HEK293 (cell line): Measurements from ENCODE around the gene CDRT4.

Experiments
- CTCF ChIA-PET: fragments of 350-600 bp; formaldehyde crosslinking; extraction: SDS; loops from one replicate; lab custom pipeline; 2021; ENCODE audit warnings: antibody characterized with exemption; lab: Yijun Ruan, JAX
- POLR2A ChIA-PET: fragments of 300-600 bp; formaldehyde crosslinking; extraction: SDS; loops from one replicate; lab custom pipeline; 2020; ENCODE audit warnings: antibody characterized with exemption, inconsistent platforms; lab: Yijun Ruan, JAX
- H3K27ac ChIP-seq: fragments of 200-500 bp; sonication (Bioruptor generic); 2 replicates; pipeline ENCODE4 v1.5.1; 2014; ENCODE audit warnings: low read depth, low read length, control low read depth, inconsistent platforms; ENCODE audit errors: extremely low read depth
- H3K36me3 ChIP-seq, 2 experiments: fragments of 200-500 bp in 1 of 2; sonication (Bioruptor generic) in 1 of 2; 1 replicate in 1 of 2; 2 replicates in 1 of 2; pipeline ENCODE4 v1.5.1; 2014 to 2017; ENCODE audit warnings: inconsistent platforms in 2 of 2, low read length in 2 of 2; ENCODE audit not compliant: control insufficient read depth in 2 of 2, insufficient read depth in 1 of 2
- H3K4me1 ChIP-seq: fragments of 200-500 bp; sonication (Bioruptor generic); 2 replicates; pipeline ENCODE4 v1.5.1; 2014; ENCODE audit warnings: mild to moderate bottlenecking, low read length, inconsistent platforms; ENCODE audit not compliant: control insufficient read depth, insufficient read depth
- H3K4me3 ChIP-seq: 2 replicates; pipeline ENCODE4 v1.5.1; 2011; ENCODE audit warnings: low read depth, mild to moderate bottlenecking, control low read depth, low read length, moderate library complexity
- H3K9me3 ChIP-seq: fragments of 200-500 bp; sonication (Bioruptor generic); 2 replicates; pipeline ENCODE4 v1.5.1; 2014; ENCODE audit warnings: low read depth, low read length, inconsistent platforms; ENCODE audit not compliant: control insufficient read depth, insufficient read depth
- HOXC10 ChIP-seq: sonication (generic); formaldehyde crosslinking; IDR thresholded peaks from 2 replicates; pipeline ENCODE4 v1.8.1; 2023; ENCODE audit warnings: mild to moderate bottlenecking, missing genetic modification reagents
- MYNN ChIP-seq: fragments of 450-650 bp; formaldehyde crosslinking; IDR thresholded peaks from 2 replicates; pipeline ENCODE4 v1.5.1; 2016; ENCODE audit warnings: missing biosample characterization, missing genetic modification characterization, borderline replicate concordance
- ZBTB48 ChIP-seq: fragments of 450-650 bp; formaldehyde crosslinking; IDR thresholded peaks from 2 replicates; pipeline ENCODE4 v1.5.1; 2016; ENCODE audit warnings: missing biosample characterization, missing genetic modification characterization
- ZNF114 ChIP-seq: fragments of 450-650 bp; formaldehyde crosslinking; IDR thresholded peaks from 2 replicates; pipeline ENCODE4 v1.5.0; 2017; ENCODE audit warnings: missing biosample characterization, missing genetic modification characterization
- ZNF138 ChIP-seq: fragments of 450-650 bp; formaldehyde crosslinking; IDR thresholded peaks from 2 replicates; pipeline ENCODE4 v1.5.1; 2016; ENCODE audit warnings: missing biosample characterization, missing genetic modification characterization, borderline replicate concordance
- ZNF157 ChIP-seq: fragments of 450-650 bp; formaldehyde crosslinking; IDR thresholded peaks from 2 replicates; pipeline ENCODE4 v1.5.1; 2016; ENCODE audit warnings: missing biosample characterization, missing genetic modification characterization
- ZNF211 ChIP-seq: fragments of 450-650 bp; formaldehyde crosslinking; IDR thresholded peaks from 2 replicates; pipeline ENCODE4 v1.5.1; 2016; ENCODE audit warnings: low read depth, missing biosample characterization, missing genetic modification characterization
- ZNF335 ChIP-seq: fragments of 450-650 bp; formaldehyde crosslinking; conservative IDR thresholded peaks from 2 replicates; pipeline ENCODE4 v1.5.1; 2016; ENCODE audit warnings: missing biosample characterization, missing genetic modification characterization
- ZNF404 ChIP-seq: fragments of 450-650 bp; formaldehyde crosslinking; IDR thresholded peaks from 2 replicates; pipeline ENCODE4 v1.5.1; 2017; ENCODE audit warnings: missing biosample characterization, missing genetic modification characterization
- ZSCAN23 ChIP-seq: fragments of 450-650 bp; formaldehyde crosslinking; IDR thresholded peaks from 2 replicates; pipeline ENCODE4 v1.5.1; 2016; ENCODE audit warnings: missing biosample characterization, missing genetic modification characterization
- TF ChIP-seq, protein P1 (sequence below): fragments of 450-650 bp; formaldehyde crosslinking; IDR thresholded peaks from 2 replicates; pipeline ENCODE4 v1.5.1; 2016; ENCODE audit warnings: missing biosample characterization, missing genetic modification characterization
- TF ChIP-seq, protein P2 (sequence below): fragments of 450-650 bp; formaldehyde crosslinking; IDR thresholded peaks from 2 replicates; pipeline ENCODE4 v1.5.1; 2017; ENCODE audit warnings: missing biosample characterization, missing genetic modification characterization
- TF ChIP-seq, protein P3 (sequence below): fragments of 450-650 bp; formaldehyde crosslinking; IDR thresholded peaks from 2 replicates; pipeline ENCODE4 v1.5.1; 2016; ENCODE audit warnings: missing biosample characterization, missing genetic modification characterization, borderline replicate concordance

CDRT4 gene

DNA sequence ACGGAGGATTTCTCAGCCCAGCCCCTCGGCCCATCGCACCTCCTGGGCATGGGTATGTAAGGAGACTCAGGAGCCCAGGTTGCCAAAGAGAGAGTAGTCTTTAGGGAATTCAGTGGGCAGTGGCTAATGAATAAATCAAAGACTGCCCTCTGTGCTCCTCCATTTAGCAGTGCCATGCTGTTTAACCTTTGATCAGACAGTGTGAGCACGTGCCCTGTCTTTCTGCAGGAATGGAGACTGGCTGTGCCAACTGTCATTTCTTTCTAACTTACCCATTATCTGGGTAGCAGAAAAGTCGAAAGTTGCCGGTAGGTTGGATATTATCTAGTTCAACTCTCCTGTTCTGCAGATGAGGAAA, 62.4 kb downstream of the CDRT4 start:
- H3K36me3 ChIP-seq: no peaks in the 10 kb centered on the region
- no peak overlapping the region for H3K27ac ChIP-seq
- ChIA-PET POLR2A (no interaction called here), CTCF (no interaction called here)
- no peaks in the 10 kb centered on the region for H3K4me1 ChIP-seq
- H3K4me3 ChIP-seq: no peak overlapping the region
- no peaks in the 10 kb centered on the region for H3K9me3 ChIP-seq
- TF ChIP-seq, protein P1, sequence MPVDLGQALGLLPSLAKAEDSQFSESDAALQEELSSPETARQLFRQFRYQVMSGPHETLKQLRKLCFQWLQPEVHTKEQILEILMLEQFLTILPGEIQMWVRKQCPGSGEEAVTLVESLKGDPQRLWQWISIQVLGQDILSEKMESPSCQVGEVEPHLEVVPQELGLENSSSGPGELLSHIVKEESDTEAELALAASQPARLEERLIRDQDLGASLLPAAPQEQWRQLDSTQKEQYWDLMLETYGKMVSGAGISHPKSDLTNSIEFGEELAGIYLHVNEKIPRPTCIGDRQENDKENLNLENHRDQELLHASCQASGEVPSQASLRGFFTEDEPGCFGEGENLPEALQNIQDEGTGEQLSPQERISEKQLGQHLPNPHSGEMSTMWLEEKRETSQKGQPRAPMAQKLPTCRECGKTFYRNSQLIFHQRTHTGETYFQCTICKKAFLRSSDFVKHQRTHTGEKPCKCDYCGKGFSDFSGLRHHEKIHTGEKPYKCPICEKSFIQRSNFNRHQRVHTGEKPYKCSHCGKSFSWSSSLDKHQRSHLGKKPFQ (tag by site-specific recombination): no peak
- no peak for TF ChIP-seq ZNF335 (tag by site-specific recombination)
- TF ChIP-seq, protein P2, sequence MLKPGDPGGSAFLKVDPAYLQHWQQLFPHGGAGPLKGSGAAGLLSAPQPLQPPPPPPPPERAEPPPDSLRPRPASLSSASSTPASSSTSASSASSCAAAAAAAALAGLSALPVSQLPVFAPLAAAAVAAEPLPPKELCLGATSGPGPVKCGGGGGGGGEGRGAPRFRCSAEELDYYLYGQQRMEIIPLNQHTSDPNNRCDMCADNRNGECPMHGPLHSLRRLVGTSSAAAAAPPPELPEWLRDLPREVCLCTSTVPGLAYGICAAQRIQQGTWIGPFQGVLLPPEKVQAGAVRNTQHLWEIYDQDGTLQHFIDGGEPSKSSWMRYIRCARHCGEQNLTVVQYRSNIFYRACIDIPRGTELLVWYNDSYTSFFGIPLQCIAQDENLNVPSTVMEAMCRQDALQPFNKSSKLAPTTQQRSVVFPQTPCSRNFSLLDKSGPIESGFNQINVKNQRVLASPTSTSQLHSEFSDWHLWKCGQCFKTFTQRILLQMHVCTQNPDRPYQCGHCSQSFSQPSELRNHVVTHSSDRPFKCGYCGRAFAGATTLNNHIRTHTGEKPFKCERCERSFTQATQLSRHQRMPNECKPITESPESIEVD: no peak
- TF ChIP-seq ZNF138 (tag by site-specific recombination): no peak
- TF ChIP-seq ZNF404 (tag by site-specific recombination): no peak
- no peak for TF ChIP-seq ZNF114
- TF ChIP-seq ZBTB48: no peak

DNA sequence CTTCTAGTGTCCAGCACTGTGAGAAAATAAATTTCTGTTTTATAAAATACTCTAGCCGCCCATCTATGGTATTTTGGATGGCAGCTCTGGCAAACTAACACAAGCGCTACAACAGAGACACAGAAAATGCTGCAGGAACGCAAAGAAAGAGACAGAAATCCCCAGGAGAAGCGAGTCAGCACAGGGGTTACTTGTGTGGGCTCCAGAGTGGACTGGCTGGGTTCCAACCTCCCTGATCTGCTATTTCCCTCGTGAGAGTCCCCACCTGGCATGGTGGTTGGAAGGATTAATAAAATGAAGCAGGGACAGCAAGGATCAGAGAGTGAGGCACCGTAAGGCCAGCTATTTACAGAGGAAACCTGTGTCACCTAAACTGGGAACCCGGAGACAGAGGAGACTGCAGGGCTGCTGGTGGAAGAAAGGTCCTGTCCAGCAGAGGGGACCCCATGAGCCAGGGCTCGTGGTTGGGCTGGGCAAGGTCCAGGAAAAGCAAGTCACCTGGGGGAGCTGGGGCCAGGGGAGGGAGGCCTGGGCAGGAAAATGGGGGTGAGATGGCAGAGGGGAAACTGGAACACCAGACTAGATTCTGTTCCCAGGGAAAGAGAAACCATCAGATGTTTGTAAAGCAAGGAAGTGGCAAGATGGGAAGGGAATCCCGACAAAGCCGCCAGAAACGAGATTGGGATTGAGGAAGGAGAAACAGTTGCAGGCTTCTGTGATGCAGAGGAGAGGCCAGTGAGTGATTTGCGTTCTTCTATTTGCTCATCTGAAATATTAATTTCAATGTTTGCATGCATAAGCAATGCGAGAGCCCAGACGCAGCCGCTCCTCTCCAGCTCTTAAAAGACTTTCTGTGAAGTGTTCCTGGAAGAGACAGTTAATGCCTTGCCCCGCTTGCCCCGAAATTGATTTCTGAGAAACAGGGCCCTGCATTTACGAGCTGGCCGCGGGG, 63.0 kb downstream of the CDRT4 start:
- POLR2A ChIA-PET: no interaction called here
- Histone ChIP-seq H3K4me1 (no peaks in the 10 kb centered on the region), H3K4me3 (no peak overlapping the region), H3K9me3 (no peaks in the 10 kb centered on the region), H3K27ac (no peak overlapping the region), H3K36me3 (no peaks in the 10 kb centered on the region)
- CTCF ChIA-PET: no interaction called here
- no peak for TF ChIP-seq ZSCAN23 (tag by site-specific recombination)
- no peak for TF ChIP-seq ZNF211
- TF ChIP-seq HOXC10 (CRISPR knock-in tag): no peak

DNA sequence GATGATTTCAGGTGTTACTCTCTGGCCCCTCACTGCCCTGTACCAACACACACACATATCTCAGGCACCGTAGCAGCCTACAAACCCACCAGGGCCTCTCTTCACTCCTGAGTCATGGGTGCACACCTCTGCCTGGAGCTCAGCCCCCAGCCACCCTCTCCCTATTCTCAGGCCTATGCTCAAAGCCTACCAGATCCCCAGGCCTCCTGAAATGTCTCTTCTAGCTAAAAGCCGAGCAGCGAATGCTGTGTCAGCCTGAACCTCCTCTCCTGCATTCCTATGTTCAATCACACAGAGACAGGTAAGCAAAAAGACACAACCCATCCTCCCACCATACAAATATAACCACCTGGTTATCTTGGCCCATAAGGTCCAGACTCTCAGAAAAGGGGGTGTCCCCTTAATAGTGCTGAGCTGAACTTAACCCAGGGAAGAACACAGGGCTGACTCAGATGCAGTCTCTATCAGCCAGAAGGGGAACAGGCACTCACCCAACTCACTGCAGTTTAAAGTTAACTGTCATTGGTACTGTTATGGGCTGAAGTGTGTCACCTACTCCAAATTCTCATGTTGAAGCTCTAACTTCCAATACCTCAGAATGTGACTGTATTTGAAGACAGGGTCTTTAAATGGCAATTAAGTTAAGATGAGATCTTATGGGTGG, 64.0 kb downstream of the CDRT4 start:
- H3K9me3 ChIP-seq: no peaks in the 10 kb centered on the region
- TF ChIP-seq ZNF157 (tag by site-specific recombination) (no peak), MYNN (no peak)
- TF ChIP-seq, protein P3, sequence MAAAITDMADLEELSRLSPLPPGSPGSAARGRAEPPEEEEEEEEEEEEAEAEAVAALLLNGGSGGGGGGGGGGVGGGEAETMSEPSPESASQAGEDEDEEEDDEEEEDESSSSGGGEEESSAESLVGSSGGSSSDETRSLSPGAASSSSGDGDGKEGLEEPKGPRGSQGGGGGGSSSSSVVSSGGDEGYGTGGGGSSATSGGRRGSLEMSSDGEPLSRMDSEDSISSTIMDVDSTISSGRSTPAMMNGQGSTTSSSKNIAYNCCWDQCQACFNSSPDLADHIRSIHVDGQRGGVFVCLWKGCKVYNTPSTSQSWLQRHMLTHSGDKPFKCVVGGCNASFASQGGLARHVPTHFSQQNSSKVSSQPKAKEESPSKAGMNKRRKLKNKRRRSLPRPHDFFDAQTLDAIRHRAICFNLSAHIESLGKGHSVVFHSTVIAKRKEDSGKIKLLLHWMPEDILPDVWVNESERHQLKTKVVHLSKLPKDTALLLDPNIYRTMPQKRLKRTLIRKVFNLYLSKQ (tag by site-specific recombination): no peak
- TF ChIP-seq, all 188 proteins: peak for 0
- H3K27ac ChIP-seq: no peak overlapping the region
- CTCF ChIA-PET: interaction anchor here (0.6 to 2.1 kb wide), 2 partner anchors 11 to 18 kb away, joined by 3 to 4 read pairs; no protein-coding TSS in a partner anchor
- no peaks in the 10 kb centered on the region for H3K36me3 ChIP-seq
- no peaks in the 10 kb centered on the region for H3K4me1 ChIP-seq
- H3K4me3 ChIP-seq: no peak overlapping the region
- POLR2A ChIA-PET: no interaction called here
